Transverse colon (tissue), 3 donors: ENCODE measurements around the gene MRGPRD.

Experiments used
- CTCF ChIP-seq, 5 experiments: fragments of 200-600 bp in 3 of 5; fragments of 450-650 bp in 2 of 5; sonication (generic) in 3 of 5; IDR thresholded peaks; 1 replicate in 2 of 5; 2 replicates in 3 of 5; pipeline ENCODE4 v1.5.1; 2016 to 2017; ENCODE audit warnings: antibody characterized with exemption in 5 of 5, inconsistent platforms in 3 of 5, mild to moderate bottlenecking in 2 of 5, moderate library complexity in 1 of 5
- EP300 ChIP-seq: sonication (generic); formaldehyde crosslinking; IDR thresholded peaks from one replicate; pipeline ENCODE4 v1.6.1; 2017; ENCODE audit warnings: antibody characterized with exemption, low read depth

- TF ChIP-seq CTCF (IDR thresholded peaks at IDR 0.05): no peak
- TF ChIP-seq EP300: no peak
These were observed 30.3 kb upstream of the MRGPRD start for GRCh38 chr11:69010964-69011623.
